ENCODE results near the gene CRHR2.

CRHR2 gene

DNA sequence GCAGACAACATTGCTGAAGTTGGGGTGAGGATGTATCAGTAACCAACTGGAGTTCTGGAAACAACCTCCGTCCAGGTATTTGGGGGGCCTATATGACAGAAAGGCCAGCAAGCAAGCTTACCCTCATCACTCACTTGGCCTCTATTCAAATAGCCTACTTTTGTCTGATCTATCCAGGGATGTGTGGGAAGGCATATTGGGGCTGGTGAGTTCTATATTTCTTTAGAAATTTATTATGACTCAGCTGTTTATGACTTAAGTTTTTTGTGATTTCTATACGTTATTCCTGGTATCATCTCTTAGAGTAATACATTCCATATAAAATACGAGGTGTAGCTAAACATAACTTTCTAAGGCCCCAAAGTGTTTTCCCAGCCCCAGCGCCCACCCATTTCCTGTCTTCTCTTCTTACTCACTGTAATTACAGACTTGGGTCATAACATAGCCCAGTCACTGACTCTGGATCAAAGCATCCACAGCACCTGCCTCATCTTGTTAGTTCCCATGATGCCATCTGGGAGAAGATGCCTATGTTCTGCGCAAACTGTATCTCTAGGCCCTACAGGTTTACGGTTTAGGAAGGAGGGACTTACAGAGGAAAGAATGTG, 69.5 kb downstream of the CRHR2 start:
- no peaks in the 10 kb centered on the region for H3K27me3 ChIP-seq (replicated peaks; ENCODE audit: control insufficient read depth, insufficient read depth, low read length)
- peaks cover 10% of the 10 kb centered on the region for H3K36me3 ChIP-seq (ENCODE audit: control insufficient read depth, insufficient read depth, low read length)
- DNase-seq (ENCODE audit: extremely low read depth, insufficient read length): no peak
- TF ChIP-seq CTCF (IDR thresholded peaks at IDR 0.05; ENCODE audit: insufficient read depth, low read length, poor library complexity, severe bottlenecking): no peak
- H3K4me3 ChIP-seq (replicated peaks; ENCODE audit: low read depth, low read length): no peak overlapping the region

GRCh38 chr7:30605832-30606231, 76.4 kb downstream of the CRHR2 start:
- no peak for DNase-seq (ENCODE audit: extremely low read depth, insufficient read length)
- no peak overlapping the region for H3K4me3 ChIP-seq (replicated peaks; ENCODE audit: low read depth, low read length)
- peaks cover 6% of the 10 kb centered on the region for H3K36me3 ChIP-seq (ENCODE audit: control insufficient read depth, insufficient read depth, low read length)
- TF ChIP-seq CTCF (IDR thresholded peaks at IDR 0.05; ENCODE audit: insufficient read depth, low read length, poor library complexity, severe bottlenecking): no peak
- H3K27me3 ChIP-seq (replicated peaks; ENCODE audit: control insufficient read depth, insufficient read depth, low read length): no peaks in the 10 kb centered on the region

DNA sequence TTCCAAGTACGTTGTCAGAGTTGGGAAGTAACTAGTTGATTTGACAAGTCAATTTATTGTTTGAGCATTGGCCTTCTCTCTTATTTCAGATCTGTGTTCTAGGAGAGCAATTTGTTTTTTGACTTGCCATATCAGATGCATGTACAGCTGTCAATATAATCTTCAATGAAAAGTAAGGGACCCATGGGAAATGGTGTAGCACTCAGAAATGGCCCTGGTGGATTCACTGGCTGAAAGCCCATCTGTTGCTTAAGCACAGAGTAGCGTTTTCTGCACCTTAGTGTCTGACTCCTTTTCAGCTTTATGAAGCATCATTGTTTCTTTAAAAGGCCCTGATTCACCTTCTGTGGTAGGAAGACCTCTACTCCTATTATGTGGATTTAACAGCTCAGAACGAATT, 77.4 kb downstream of the CRHR2 start:
- no peak for DNase-seq (ENCODE audit: extremely low read depth, insufficient read length)
- no peak for TF ChIP-seq CTCF (IDR thresholded peaks at IDR 0.05; ENCODE audit: insufficient read depth, low read length, poor library complexity, severe bottlenecking)
- Histone ChIP-seq H3K36me3 (ENCODE audit: control insufficient read depth, insufficient read depth, low read length) (peaks cover 7% of the 10 kb centered on the region), H3K4me3 (replicated peaks; ENCODE audit: low read depth, low read length) (no peak overlapping the region), H3K27me3 (replicated peaks; ENCODE audit: control insufficient read depth, insufficient read depth, low read length) (no peaks in the 10 kb centered on the region)
